ENCODE measurements around the gene PHC2.

The PHC2 gene

DNA sequence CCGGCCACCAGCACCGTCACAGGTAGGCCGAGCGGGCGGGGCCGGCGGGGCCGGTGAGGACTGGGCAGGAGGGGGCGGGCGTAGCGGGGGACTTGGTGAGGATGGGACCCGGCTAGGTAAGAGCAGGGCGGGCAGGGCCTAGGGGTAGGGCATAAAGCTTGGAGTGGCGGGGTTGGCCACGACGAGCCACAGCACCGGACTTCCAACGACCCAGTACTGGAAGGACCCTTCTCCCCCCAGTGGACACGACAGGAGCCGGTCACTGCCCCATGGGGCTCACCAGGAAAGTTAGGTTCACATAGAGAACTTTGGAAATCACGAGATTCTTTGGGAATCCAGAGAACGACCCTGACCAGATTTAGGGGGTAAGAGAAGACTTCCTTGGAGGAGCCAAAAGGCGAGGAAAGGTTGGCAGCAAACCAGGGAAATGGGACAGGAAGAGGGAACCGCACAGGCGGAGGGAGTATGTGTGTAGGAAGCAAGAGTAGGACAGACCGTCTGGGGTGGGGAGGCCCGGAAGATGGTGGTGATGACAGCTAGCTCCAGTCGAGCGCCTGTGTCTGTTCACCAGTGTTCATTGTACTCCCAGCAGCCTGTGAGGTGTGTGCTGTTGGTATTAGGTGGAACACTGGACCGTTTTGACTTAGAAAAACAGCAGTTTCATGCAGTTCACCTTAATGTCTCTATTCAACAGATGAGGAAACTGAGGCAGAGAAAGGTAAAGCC lies 154.2 kb downstream of the PHC2 start:
- no peak for DNase-seq (ENCODE audit: low read depth)
- TF ChIP-seq CTCF (IDR thresholded peaks at IDR 0.05; ENCODE audit: insufficient read depth, low read depth, low read length, missing control alignments): no peak
- H3K4me3 ChIP-seq (ENCODE audit: low read depth, low read length): no peak overlapping the region

DNA sequence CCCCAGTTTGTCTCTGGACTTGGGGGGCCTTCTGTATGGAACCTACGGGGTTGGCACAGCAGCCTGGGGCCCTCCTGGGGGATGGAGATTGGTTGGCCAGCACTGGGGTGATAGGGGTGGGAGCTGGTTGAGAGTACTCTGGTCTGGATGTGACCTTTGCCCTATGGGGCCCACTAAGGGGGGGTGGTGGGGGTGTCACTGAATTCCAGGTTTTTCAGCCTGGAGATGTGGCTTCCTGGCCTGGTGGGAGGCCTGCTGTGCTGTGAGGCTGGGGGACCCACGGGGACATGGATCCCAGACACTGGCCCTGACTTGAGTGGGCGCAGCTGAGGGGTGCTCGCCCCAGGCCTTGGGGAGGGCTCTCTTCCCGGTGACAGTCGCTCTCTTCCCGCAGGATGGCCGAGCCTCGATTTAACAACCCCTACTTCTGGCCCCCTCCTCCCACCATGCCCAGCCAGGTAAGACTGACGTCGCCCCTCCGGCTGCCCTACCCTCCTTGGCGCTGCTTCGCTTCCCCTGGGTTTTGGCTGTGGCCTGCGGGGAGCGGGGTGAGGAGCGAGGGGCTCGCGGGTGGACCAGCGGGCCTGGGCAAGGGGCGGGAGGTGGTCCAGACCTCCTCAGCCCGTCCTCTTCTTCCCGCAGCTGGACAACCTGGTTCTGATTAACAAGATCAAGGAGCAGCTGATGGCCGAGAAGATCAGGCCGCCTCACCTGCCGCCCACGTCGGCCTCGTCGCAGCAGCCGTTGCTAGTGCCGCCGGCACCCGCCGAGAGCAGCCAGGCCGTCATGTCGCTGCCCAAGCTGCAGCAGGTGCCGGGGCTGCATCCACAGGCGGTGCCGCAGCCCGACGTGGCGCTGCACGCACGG lies 155.0 kb downstream of the PHC2 start:
- H3K4me3 ChIP-seq (ENCODE audit: low read depth, low read length): no peak overlapping the region
- DNase-seq (ENCODE audit: low read depth): no peak
- no peak for TF ChIP-seq CTCF (IDR thresholded peaks at IDR 0.05; ENCODE audit: insufficient read depth, low read depth, low read length, missing control alignments)

DNA sequence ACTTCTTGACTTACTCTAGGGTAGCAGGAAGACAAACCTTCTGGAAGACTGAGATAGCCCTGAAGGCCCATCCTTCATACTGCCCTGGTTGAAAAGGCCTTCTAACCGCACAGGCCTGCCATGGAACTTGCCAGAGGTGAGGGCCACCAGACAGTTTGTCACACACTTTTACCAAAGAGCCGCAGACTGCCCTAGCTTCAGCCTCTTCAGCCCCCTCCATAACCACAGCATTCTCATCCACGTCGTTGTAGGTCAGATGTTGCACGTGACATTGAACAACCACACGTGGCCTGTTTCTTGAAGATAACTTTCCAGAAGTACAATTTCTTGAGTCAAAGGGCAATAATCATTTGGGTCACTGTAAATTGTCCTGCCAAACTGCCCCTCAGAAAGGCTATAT lies 155.7 kb downstream of the PHC2 start:
- DNase-seq (ENCODE audit: low read depth): no peak
- no peak for TF ChIP-seq CTCF (IDR thresholded peaks at IDR 0.05; ENCODE audit: insufficient read depth, low read depth, low read length, missing control alignments)
- H3K4me3 ChIP-seq (ENCODE audit: low read depth, low read length): no peak overlapping the region

DNA sequence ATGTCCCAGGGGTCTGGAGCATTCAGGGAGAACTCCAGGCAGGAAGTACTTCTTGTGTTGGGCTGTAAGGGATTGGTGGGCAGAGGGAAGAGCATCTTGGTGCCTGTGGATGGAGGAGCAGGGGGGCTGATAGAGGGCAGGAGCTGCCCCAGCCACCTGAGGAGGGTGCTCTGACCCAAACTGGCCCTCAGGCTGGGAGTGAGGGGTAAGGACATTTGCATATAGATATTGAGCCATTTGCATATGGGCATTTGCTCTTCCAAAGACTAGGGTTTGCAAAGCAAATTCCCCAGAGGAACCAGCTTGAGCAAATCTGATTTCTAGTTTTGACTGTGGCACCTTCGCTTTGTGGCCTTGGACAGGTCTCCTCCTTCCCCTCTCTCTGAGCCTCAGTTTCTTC lies 156.4 kb downstream of the PHC2 start:
- TF ChIP-seq CTCF (IDR thresholded peaks at IDR 0.05; ENCODE audit: insufficient read depth, low read depth, low read length, missing control alignments): no peak
- DNase-seq (ENCODE audit: low read depth): peak; percentile 26
- H3K4me3 ChIP-seq (ENCODE audit: low read depth, low read length): no peak overlapping the region

DNA sequence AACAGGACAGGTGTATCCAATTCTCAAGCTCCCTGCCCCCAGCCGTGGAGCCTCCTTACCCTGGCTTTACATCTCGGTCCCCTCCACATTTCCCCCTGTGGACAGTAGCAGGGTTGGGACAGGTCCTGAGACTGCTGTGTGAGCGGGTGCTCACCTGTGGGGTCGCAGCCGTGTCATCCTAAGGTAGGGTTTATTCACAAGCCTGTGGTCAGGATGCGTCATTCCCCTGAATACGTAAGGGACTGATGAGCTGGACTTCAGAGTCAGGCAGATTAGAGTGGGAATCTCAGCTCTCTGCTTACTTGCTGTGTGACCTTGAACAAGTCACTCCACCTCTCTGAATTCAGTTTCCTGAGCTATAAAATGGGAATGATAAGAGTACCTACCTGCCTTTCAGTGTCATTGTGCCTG lies 156.9 kb downstream of the PHC2 start:
- DNase-seq (ENCODE audit: low read depth): no peak
- no peak overlapping the region for H3K4me3 ChIP-seq (ENCODE audit: low read depth, low read length)
- TF ChIP-seq CTCF (IDR thresholded peaks at IDR 0.05; ENCODE audit: insufficient read depth, low read depth, low read length, missing control alignments): no peak
